Measurements from ENCODE around the gene TBCE.

- TF ChIP-seq CTCF (IDR thresholded peaks at IDR 0.05): no peak
- no peak for TF ChIP-seq POLR2A (IDR thresholded peaks at IDR 0.05)
Observed at GRCh38 chr1:235325139-235325538, 42.1 kb upstream of the TBCE start.

Measured in Peyer's patch (tissue), 4 donors.